HepG2 (cell line): ENCODE measurements around the gene MUSK. TPM values are rescaled to one million over a fixed set of nuclear protein-coding genes. Genes with fewer than 3 reads are reported as not detected.

Experiments used
- ATAC-seq: fragments of 200-7000 bp; cut with Tn5 transposase; 3 replicates; pipeline ENCODE4 v1.9.1; 2020; ENCODE audit warnings: mild to moderate bottlenecking, moderate library complexity
- BruUV-seq: library from RNA; stranded (reverse); fragments of 400-500 nt; replicated peaks from 2 replicates; lab custom pipeline; 2021; lab: Mats Ljungman, UMichigan
- CTCF ChIA-PET: fragments of 300-600 bp; formaldehyde crosslinking; extraction: SDS; loops from one replicate; lab custom pipeline; 2021; ENCODE audit warnings: low total read pairs, inconsistent platforms, low intra/inter-chr PET ratio; lab: Yijun Ruan, JAX
- POLR2A ChIA-PET: fragments of 350-600 bp; sonication (Branson Sonifier 250); formaldehyde crosslinking; loops from one replicate; lab custom pipeline; 2020; ENCODE audit warnings: antibody characterized with exemption, inconsistent platforms; lab: Yijun Ruan, JAX
- DNase-seq: peaks from one replicate; pipeline ENCODE4 v3.0.0-alpha.2; 2015; ENCODE audit warnings: low spot score
- FAIRE-seq: peaks from 3 replicates; lab custom pipeline; 2011; peaks lifted over from hg19 to GRCh38; lab: Jason Lieb, UNC
- H2AFZ ChIP-seq: one replicate; pipeline ENCODE4 v1.6.1; 2011; ENCODE audit warnings: low read length, inconsistent platforms
- H3K27ac ChIP-seq: fragments of 300-600 bp; 3 replicates; pipeline ENCODE4 v1.8.0; 2011; ENCODE audit warnings: mixed run types, mild to moderate bottlenecking, mixed read lengths, low read length, inconsistent platforms; ENCODE audit not compliant: insufficient read depth; ENCODE audit errors: extremely low read length
- H3K27me3 ChIP-seq, 2 experiments: fragments of 200-600 bp in 1 of 2; 2 replicates in 1 of 2; 3 replicates in 1 of 2; pipeline versions ENCODE4 v1.6.0 to v1.8.0; 2011; ENCODE audit warnings: low read length in 2 of 2, mild to moderate bottlenecking in 2 of 2, moderate library complexity in 2 of 2, inconsistent platforms in 1 of 2; ENCODE audit not compliant: insufficient read depth in 2 of 2, control insufficient read depth in 1 of 2
- H3K36me3 ChIP-seq, 2 experiments: fragments of 200-600 bp in 1 of 2; replicated peaks in 1 of 2; 2 replicates in 1 of 2; 3 replicates in 1 of 2; pipeline versions ENCODE4 v1.5.1 to v1.8.0; 2011; ENCODE audit warnings: low read length in 2 of 2, inconsistent platforms in 1 of 2; ENCODE audit not compliant: insufficient read depth in 2 of 2, control insufficient read depth in 1 of 2
- H3K4me1 ChIP-seq: 2 replicates; pipeline ENCODE4 v1.5.1; 2012; ENCODE audit warnings: low read length, inconsistent platforms; ENCODE audit not compliant: insufficient read depth
- H3K4me2 ChIP-seq: 2 replicates; pipeline ENCODE4 v1.6.0; 2011; ENCODE audit warnings: low read depth, low read length, inconsistent platforms
- H3K4me3 ChIP-seq, 3 experiments: fragments of 200-600 bp in 1 of 3; sonication (generic), shearing (Covaris generic) in 1 of 3; replicated peaks in 1 of 3; 2 replicates each; pipeline ENCODE4 v1.5.1; 2011 to 2016; ENCODE audit warnings: low read length in 3 of 3, inconsistent platforms in 2 of 3, low read depth in 2 of 3, mild to moderate bottlenecking in 2 of 3, control low read depth in 1 of 3, mixed read lengths in 1 of 3; ENCODE audit not compliant: insufficient read depth in 1 of 3
- H3K79me2 ChIP-seq: one replicate; pipeline ENCODE4 v1.6.1; 2011; ENCODE audit warnings: low read length, inconsistent platforms; ENCODE audit not compliant: insufficient read depth
- H3K9ac ChIP-seq: 2 replicates; pipeline ENCODE4 v1.6.0; 2011; ENCODE audit warnings: mild to moderate bottlenecking, low read depth, low read length, inconsistent platforms; ENCODE audit not compliant: insufficient read depth
- H3K9me3 ChIP-seq: 2 replicates; pipeline ENCODE4 v1.5.1; 2012; ENCODE audit warnings: mild to moderate bottlenecking, low read length
- H4K20me1 ChIP-seq: 2 replicates; pipeline ENCODE4 v1.6.0; 2011; ENCODE audit warnings: inconsistent platforms, mild to moderate bottlenecking, low read length, moderate library complexity; ENCODE audit not compliant: insufficient read depth
- ATF7 ChIP-seq, 2 experiments: fragments of 450-650 bp in 1 of 2; sonication (generic) in 1 of 2; formaldehyde crosslinking in 1 of 2; IDR thresholded peaks; 2 replicates each; pipeline versions ENCODE4 v1.4.0 to v1.6.1; 2016 to 2020; ENCODE audit warnings: antibody characterized with exemption in 1 of 2, mild to moderate bottlenecking in 1 of 2, missing genetic modification reagents in 1 of 2
- CTCF ChIP-seq: sonication (generic); formaldehyde crosslinking; IDR thresholded peaks from 2 replicates; pipeline ENCODE4 v1.5.0; 2020; ENCODE audit warnings: mild to moderate bottlenecking, missing genetic modification reagents, moderate library complexity
- MBNL3 ChIP-seq: fragments of 250-450 bp; sonication (Bioruptor Pico); conservative IDR thresholded peaks from 2 replicates; pipeline ENCODE4 v1.8.0; 2022; ENCODE audit warnings: mild to moderate bottlenecking, inconsistent platforms
- NR3C1 ChIP-seq: sonication (generic); formaldehyde crosslinking; IDR thresholded peaks from 2 replicates; pipeline ENCODE4 v1.4.0; 2020; ENCODE audit warnings: missing genetic modification reagents
- ZKSCAN5 ChIP-seq: sonication (generic); formaldehyde crosslinking; IDR thresholded peaks from 2 replicates; pipeline ENCODE4 v1.5.1; 2020; ENCODE audit warnings: mild to moderate bottlenecking, missing genetic modification reagents
- ZNF605 ChIP-seq: sonication (generic); formaldehyde crosslinking; IDR thresholded peaks from 2 replicates; pipeline ENCODE4 v1.8.0; 2022; ENCODE audit warnings: mild to moderate bottlenecking, missing genetic modification reagents
- ZSCAN9 ChIP-seq: IDR thresholded peaks from 2 replicates; pipeline ENCODE4 v1.6.1; 2016; ENCODE audit warnings: borderline replicate concordance
- WGBS: methylation state at CpG from one replicate; pipeline ENCODE4 v1.1.6; 2017; ENCODE audit warnings: low lambda C conversion rate; 5-methylcytosine and 5-hydroxymethylcytosine counted together
- in situ Hi-C: cut with HindIII; loops from 2 replicates; pipeline ENCODE4 v1.10.0; 2017; ENCODE audit warnings: low pct_unique_long_range_greater_than_20kb; ENCODE audit not compliant: extremely low pct_ligation_motif_present
- intact Hi-C: fragments of 100-400 bp; cut with micrococcal nuclease; formaldehyde crosslinking; loops from one replicate; pipeline ENCODE4 v1.10.0; 2022; ENCODE audit not compliant: unreplicated experiment
- polyA plus RNA-seq, 8 experiments: library from polyadenylated mRNA; depleted of rRNA in 3 of 8; stranded (reverse) in 7 of 8; unstranded in 1 of 8; fragments of >200 nt; fragmentation: Illumina TruSeq in 4 of 8; extraction: Trizol in 4 of 8; gene quantifications; 2 replicates each; pipeline versions ENCODE4 v1.2.1 to v1.2.3, GENCODE V29; 2011 to 2016; ENCODE audit warnings: low read depth in 4 of 8, missing spikeins in 1 of 8, mixed read lengths in 1 of 8; ENCODE audit not compliant: insufficient read depth in 1 of 8
- total RNA-seq, 5 experiments: library from RNA; depleted of rRNA; stranded (reverse); fragments of >200 nt; fragmentation: Illumina TruSeq; extraction: Trizol; gene quantifications; 2 replicates each; pipeline ENCODE4 v1.2.3, GENCODE V29; 2016; ENCODE audit warnings: low read depth in 1 of 5
- TF ChIP-seq, protein P1 (sequence below): IDR thresholded peaks from 2 replicates; pipeline ENCODE4 v1.4.0; 2020; ENCODE audit warnings: mild to moderate bottlenecking, missing genetic modification reagents

MUSK gene
- total and polyA plus RNA-seq, 2 of the 13 experiments (the other 11 are each of a cell fraction or from before 2014, with no cell fraction given), result not detected

- H3K79me2 ChIP-seq, result no peaks in the 10 kb centered on the region
- FAIRE-seq (no peak), ATAC-seq (no peak), DNase-seq (no peak)
- H3K9me3 ChIP-seq, result no peaks in the 10 kb centered on the region
- no peak overlapping the region for H3K9ac ChIP-seq
- no peaks in the 10 kb centered on the region for H4K20me1 ChIP-seq
- in situ Hi-C loops (loop anchor here (25.0 kb wide), 1 partner anchor 110 kb away; no protein-coding TSS in a partner anchor), intact Hi-C loops (no loop called here)
- POLR2A ChIA-PET, result no interaction called here
- no TSS peak for BruUV-seq
- no peak overlapping the region for H2AFZ ChIP-seq
- CTCF ChIA-PET, result no interaction called here
- H3K36me3 ChIP-seq, result no peaks in the 10 kb centered on the region
- no peak overlapping the region for H3K4me2 ChIP-seq
- 30% methylated on average over 4 of the region's 4 CpGs for WGBS
- no peaks in the 10 kb centered on the region for H3K27me3 ChIP-seq
- H3K27ac ChIP-seq, result no peak overlapping the region
- no peak for TF ChIP-seq ZKSCAN5
- TF ChIP-seq NR3C1 (CRISPR knock-in tag), result no peak
- no peak for TF ChIP-seq MBNL3
- no peak for TF ChIP-seq ATF7 (IDR thresholded peaks at IDR 0.05)
- no peak for TF ChIP-seq ATF7 (CRISPR knock-in tag; IDR thresholded peaks at IDR 0.05)
- no peak for TF ChIP-seq ZSCAN9
- TF ChIP-seq, protein P1, sequence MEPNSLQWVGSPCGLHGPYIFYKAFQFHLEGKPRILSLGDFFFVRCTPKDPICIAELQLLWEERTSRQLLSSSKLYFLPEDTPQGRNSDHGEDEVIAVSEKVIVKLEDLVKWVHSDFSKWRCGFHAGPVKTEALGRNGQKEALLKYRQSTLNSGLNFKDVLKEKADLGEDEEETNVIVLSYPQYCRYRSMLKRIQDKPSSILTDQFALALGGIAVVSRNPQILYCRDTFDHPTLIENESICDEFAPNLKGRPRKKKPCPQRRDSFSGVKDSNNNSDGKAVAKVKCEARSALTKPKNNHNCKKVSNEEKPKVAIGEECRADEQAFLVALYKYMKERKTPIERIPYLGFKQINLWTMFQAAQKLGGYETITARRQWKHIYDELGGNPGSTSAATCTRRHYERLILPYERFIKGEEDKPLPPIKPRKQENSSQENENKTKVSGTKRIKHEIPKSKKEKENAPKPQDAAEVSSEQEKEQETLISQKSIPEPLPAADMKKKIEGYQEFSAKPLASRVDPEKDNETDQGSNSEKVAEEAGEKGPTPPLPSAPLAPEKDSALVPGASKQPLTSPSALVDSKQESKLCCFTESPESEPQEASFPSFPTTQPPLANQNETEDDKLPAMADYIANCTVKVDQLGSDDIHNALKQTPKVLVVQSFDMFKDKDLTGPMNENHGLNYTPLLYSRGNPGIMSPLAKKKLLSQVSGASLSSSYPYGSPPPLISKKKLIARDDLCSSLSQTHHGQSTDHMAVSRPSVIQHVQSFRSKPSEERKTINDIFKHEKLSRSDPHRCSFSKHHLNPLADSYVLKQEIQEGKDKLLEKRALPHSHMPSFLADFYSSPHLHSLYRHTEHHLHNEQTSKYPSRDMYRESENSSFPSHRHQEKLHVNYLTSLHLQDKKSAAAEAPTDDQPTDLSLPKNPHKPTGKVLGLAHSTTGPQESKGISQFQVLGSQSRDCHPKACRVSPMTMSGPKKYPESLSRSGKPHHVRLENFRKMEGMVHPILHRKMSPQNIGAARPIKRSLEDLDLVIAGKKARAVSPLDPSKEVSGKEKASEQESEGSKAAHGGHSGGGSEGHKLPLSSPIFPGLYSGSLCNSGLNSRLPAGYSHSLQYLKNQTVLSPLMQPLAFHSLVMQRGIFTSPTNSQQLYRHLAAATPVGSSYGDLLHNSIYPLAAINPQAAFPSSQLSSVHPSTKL (CRISPR knock-in tag), result no peak
- TF ChIP-seq ZNF605, result no peak
- TF ChIP-seq CTCF (CRISPR knock-in tag), result no peak
- H3K4me1 ChIP-seq, result no peaks in the 10 kb centered on the region
- H3K4me3 ChIP-seq, result no peak overlapping the region
Measured at GRCh38 chr9:110751971-110752370, 83.4 kb downstream of the MUSK start.
